ENCODE data around the gene INAVA. TPM values are rescaled to one million over a fixed set of nuclear protein-coding genes. Genes with fewer than 3 reads are reported as not detected.

The INAVA gene
- total RNA-seq, 1 experiment from 2014 or later: 36.8 TPM

- Histone ChIP-seq H3K9ac (ENCODE audit: extremely low read depth, insufficient read length, low read length) (no peak overlapping the region), H2BK15ac (ENCODE audit: low read depth, low read length) (no peak overlapping the region), H4K8ac (replicated peaks; ENCODE audit: insufficient read length, low read depth, low read length) (no peak overlapping the region), H3K23ac (ENCODE audit: insufficient read length, low read depth, low read length) (no peak overlapping the region), H3K79me2 (ENCODE audit: insufficient read depth, low read length) (no peaks in the 10 kb centered on the region), H2BK120ac (ENCODE audit: low read depth, low read length, poor library complexity, severe bottlenecking) (no peak overlapping the region), H3K23me2 (ENCODE audit: insufficient read length, low read depth, low read length, poor library complexity, severe bottlenecking) (no peaks in the 10 kb centered on the region), H3K27ac (ENCODE audit: insufficient read length, low read depth, low read length) (no peak overlapping the region), H3K56ac (ENCODE audit: insufficient read length, low read depth, low read length) (no peak overlapping the region), H4K20me1 (ENCODE audit: control insufficient read depth, insufficient read depth, insufficient read length) (no peaks in the 10 kb centered on the region), H2BK5ac (ENCODE audit: insufficient read length, low read length) (no peak overlapping the region), H4K91ac (ENCODE audit: insufficient read length, low read depth, low read length) (no peak overlapping the region), H3K4ac (ENCODE audit: low read depth, low read length) (no peak overlapping the region), H3K9me3 (ENCODE audit: control insufficient read depth, low read depth, low read length) (no peaks in the 10 kb centered on the region), H3K18ac (ENCODE audit: insufficient read length, low read depth, low read length) (no peak overlapping the region), H3K79me1 (ENCODE audit: insufficient read depth, low read depth, low read length, poor library complexity, severe bottlenecking) (no peaks in the 10 kb centered on the region), H3T11ph (ENCODE audit: low read length) (no peak overlapping the region), H2AFZ (ENCODE audit: low read length) (no peak overlapping the region), H2BK12ac (ENCODE audit: insufficient read length, low read depth, low read length) (no peak overlapping the region), H2AK5ac (ENCODE audit: insufficient read length, low read length) (no peak overlapping the region), H3K4me2 (ENCODE audit: insufficient read depth, insufficient read length, low read length) (no peak overlapping the region), H3K4me1 (ENCODE audit: insufficient read depth, low read length) (no peaks in the 10 kb centered on the region), H3K27me3 (ENCODE audit: insufficient read depth, low read length) (no peaks in the 10 kb centered on the region), H3K14ac (ENCODE audit: insufficient read depth, low read length) (no peak overlapping the region), H4K5ac (ENCODE audit: insufficient read length, low read depth, low read length) (no peak overlapping the region), H2BK20ac (ENCODE audit: low read depth, low read length, poor library complexity, severe bottlenecking) (no peak overlapping the region)
- H3K4me1 Mint-ChIP-seq: no peaks in the 10 kb centered on the region
- WGBS (ENCODE audit: extremely low coverage, insufficient read length, low lambda C conversion rate): no CpG with 5 or more reads among the region's 4 CpGs
- H3K4me3 Mint-ChIP-seq: no peak overlapping the region
- H3K27me3 Mint-ChIP-seq (ENCODE audit: low read depth): no peaks in the 10 kb centered on the region
- H3K27ac Mint-ChIP-seq: no peak overlapping the region
- TF ChIP-seq CTCF (conservative IDR thresholded peaks at IDR 0.05): no peak
- peaks cover 5 to 6% of the 10 kb centered on the region in 2 experiments; a peak in 4 of 5 replicates for H3K9me3 Mint-ChIP-seq
- H3K36me3 Mint-ChIP-seq (ENCODE audit: insufficient read depth in 1 of 3, low read depth in 3 of 3): peaks cover 0 to 7% (median 0%) of the 10 kb centered on the region in 3 experiments; a peak in 2 of 7 replicates
- DNase-seq: no peak
Observed at GRCh38 chr1:200938955-200939354, 44.3 kb downstream of the INAVA start.

All from H9 (cell line).